SU-DHL-6 (cell line): ENCODE results near the gene RPUSD4.

Source experiments
- CTCF ChIP-seq: fragments of 200-600 bp; sonication (generic); IDR thresholded peaks from one replicate; pipeline ENCODE4 v1.5.1; 2017; ENCODE audit warnings: antibody characterized with exemption, mild to moderate bottlenecking, low read length, moderate library complexity; ENCODE audit not compliant: insufficient read depth, poor library complexity, severe bottlenecking
- EZH2phosphoT487 ChIP-seq: fragments of 200-600 bp; sonication (generic), shearing (Covaris generic); conservative IDR thresholded peaks from 2 replicates; pipeline ENCODE4 v1.6.1; 2018; ENCODE audit warnings: mild to moderate bottlenecking, antibody characterized with exemption, low read length, moderate library complexity, mixed read lengths

- TF ChIP-seq CTCF (no peak), EZH2phosphoT487 (no peak)
Measured at GRCh38 chr11:126224647-126225294, 13.3 kb upstream of the RPUSD4 start.
